Activated naive CD8-positive, alpha-beta T cell (primary cell): ENCODE measurements around the gene ACP5.
A peak's percentile ranks its signal among the peaks of the same experiment; 100 is the strongest.
"Not testable (repeated sequence)": the region's sequence is repeated elsewhere in the genome, so short reads cannot be mapped to it uniquely, and the experiment has no call there.

Experiments
- H3K27ac Mint-ChIP-seq: one replicate; pipeline ENCODE4 v1.8.0; 2021; ENCODE audit warnings: mixed read lengths
- H3K27me3 Mint-ChIP-seq: one replicate; pipeline ENCODE4 v1.8.0; 2021; ENCODE audit warnings: mixed read lengths
- H3K36me3 Mint-ChIP-seq: one replicate; pipeline ENCODE4 v1.8.0; 2021; ENCODE audit warnings: mixed read lengths
- H3K4me1 Mint-ChIP-seq: one replicate; pipeline ENCODE4 v1.8.0; 2021; ENCODE audit warnings: low read depth, mixed read lengths
- H3K4me3 Mint-ChIP-seq: one replicate; pipeline ENCODE4 v1.8.0; 2021; ENCODE audit warnings: mild to moderate bottlenecking, mixed read lengths
- H3K9me3 Mint-ChIP-seq: one replicate; pipeline ENCODE4 v1.8.0; 2021; ENCODE audit warnings: low read depth, mixed read lengths

Gene ACP5

GRCh38 chr19:11594084-11594483 lies 16.6 kb upstream of the ACP5 start:
- Mint-ChIP-seq H3K4me3 (no peak overlapping the region), H3K36me3 (no peaks in the 10 kb centered on the region), H3K9me3 (no peaks in the 10 kb centered on the region), H3K27me3 (no peaks in the 10 kb centered on the region), H3K27ac (no peak overlapping the region), H3K4me1 (peaks cover 13% of the 10 kb centered on the region)

GRCh38 chr19:11587975-11588631 lies 10.7 kb upstream of the ACP5 start:
- no peaks in the 10 kb centered on the region for H3K27me3 Mint-ChIP-seq
- no peak overlapping the region for H3K4me3 Mint-ChIP-seq
- no peaks in the 10 kb centered on the region for H3K9me3 Mint-ChIP-seq
- no peaks in the 10 kb centered on the region for H3K36me3 Mint-ChIP-seq
- no peak overlapping the region for H3K27ac Mint-ChIP-seq
- H3K4me1 Mint-ChIP-seq, result peaks cover 4% of the 10 kb centered on the region

- Mint-ChIP-seq H3K4me3 (no peak overlapping the region), H3K36me3 (no peaks in the 10 kb centered on the region), H3K27ac (no peak overlapping the region), H3K9me3 (no peaks in the 10 kb centered on the region), H3K27me3 (no peaks in the 10 kb centered on the region), H3K4me1 (peaks cover 4% of the 10 kb centered on the region)
Measured at GRCh38 chr19:11587302-11587974, 10.0 kb upstream of the ACP5 start.

GRCh38 chr19:11586331-11586730 lies 8.9 kb upstream of the ACP5 start:
- Mint-ChIP-seq H3K4me1 (peaks cover 12% of the 10 kb centered on the region), H3K36me3 (no peaks in the 10 kb centered on the region), H3K9me3 (no peaks in the 10 kb centered on the region), H3K4me3 (no peak overlapping the region), H3K27me3 (no peaks in the 10 kb centered on the region), H3K27ac (no peak overlapping the region)

DNA sequence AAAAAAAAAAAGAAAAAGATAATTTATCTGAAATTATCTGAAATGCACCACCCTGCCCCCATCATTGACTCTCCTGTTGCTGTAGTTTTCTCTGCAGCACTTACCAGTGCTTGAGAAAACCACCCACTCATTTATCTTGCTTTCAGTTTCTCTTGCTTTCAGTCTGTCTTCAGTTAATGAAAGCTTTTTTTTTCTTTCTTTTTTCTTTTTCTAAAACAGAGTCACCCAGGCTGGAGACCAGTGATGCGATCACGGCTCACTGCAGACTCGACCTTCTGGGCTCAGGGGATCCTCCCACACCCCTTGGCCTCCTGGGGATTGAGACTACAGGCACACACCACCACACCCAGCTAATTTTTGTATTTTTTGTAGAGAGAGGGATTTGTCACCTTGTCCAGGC lies 4.3 kb upstream of the ACP5 start:
- Mint-ChIP-seq H3K27me3 (no peaks in the 10 kb centered on the region), H3K36me3 (no peaks in the 10 kb centered on the region), H3K27ac (peak overlapping the region; percentile 94), H3K9me3 (no peaks in the 10 kb centered on the region), H3K4me1 (peaks cover 31% of the 10 kb centered on the region), H3K4me3 (peak overlapping the region; percentile 74)

DNA sequence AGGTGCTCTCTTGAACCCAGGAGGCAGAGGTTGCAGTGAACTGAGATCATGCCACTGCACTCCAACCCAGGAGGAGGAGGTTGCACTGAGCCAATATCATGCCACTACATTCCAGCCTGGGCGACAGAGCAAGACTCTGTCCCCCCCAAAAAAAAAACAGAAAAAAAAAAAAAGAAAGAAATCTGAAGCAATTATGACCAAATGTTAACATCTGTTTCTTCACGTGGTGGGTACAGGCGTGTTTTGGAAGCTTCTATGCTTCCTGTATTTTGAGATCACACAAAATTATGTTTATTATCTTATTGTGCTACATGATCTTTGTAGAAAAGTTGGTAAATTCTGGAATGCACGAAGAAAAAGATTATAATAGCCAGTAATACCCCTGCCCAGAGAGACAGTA lies 2.7 kb upstream of the ACP5 start:
- no peaks in the 10 kb centered on the region for H3K27me3 Mint-ChIP-seq
- H3K4me1 Mint-ChIP-seq, result peaks cover 31% of the 10 kb centered on the region
- H3K36me3 Mint-ChIP-seq, result no peaks in the 10 kb centered on the region
- H3K27ac Mint-ChIP-seq, result no peak overlapping the region
- H3K4me3 Mint-ChIP-seq, result no peak overlapping the region
- no peaks in the 10 kb centered on the region for H3K9me3 Mint-ChIP-seq

DNA sequence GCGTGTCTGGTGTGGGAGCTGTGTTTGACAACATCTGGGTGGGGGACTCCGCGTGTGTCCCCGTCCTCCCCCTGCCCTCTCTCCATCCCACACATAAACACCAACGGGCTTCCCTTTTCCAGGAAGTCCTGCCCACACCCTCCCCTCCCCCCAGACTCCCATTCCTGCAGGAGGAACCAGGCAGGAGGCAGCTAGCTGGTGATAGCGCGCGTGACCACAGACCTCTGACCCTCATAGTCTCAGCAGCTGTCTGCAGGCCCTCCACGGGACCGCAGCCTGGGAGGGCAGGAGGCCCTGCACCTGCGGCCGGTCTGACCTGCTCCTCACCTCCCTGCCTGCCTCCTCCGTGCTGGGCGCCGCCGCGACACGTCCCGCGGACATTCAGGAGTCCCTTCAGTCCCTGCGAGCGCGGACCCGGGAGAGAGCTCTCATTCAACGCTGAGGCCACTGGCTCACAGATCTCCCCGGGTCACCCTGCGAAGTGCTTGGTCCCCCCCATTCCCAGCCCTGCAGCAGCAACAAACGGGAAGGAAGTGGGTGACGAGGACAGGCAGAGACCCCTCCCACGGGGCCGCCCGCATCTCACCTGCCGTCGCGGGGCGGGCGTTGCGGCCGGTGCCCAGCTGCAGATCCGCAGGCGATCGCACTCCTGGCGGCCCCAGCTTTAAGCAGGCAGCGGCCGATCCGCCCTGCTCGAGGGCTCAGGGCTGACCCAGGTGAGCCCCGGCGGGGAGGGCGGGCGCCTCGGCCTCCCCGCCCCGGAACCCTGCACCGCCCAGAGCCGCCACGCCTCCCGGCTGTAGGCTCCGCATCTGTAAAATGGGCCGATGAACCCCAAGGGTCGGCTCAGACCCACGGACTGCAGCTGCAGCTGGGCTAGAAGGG lies 1.1 kb upstream of the ACP5 start:
- Mint-ChIP-seq H3K9me3 (no peaks in the 10 kb centered on the region), H3K27ac (peak overlapping the region; percentile 34), H3K4me3 (peak overlapping the region; percentile 75), H3K27me3 (no peaks in the 10 kb centered on the region), H3K36me3 (no peaks in the 10 kb centered on the region), H3K4me1 (peaks cover 30% of the 10 kb centered on the region)

GRCh38 chr19:11576227-11576626 lies 1.2 kb downstream of the ACP5 start:
- H3K27ac Mint-ChIP-seq, result no peak overlapping the region
- H3K36me3 Mint-ChIP-seq, result no peaks in the 10 kb centered on the region
- H3K4me3 Mint-ChIP-seq, result no peak overlapping the region
- H3K9me3 Mint-ChIP-seq, result no peaks in the 10 kb centered on the region
- H3K27me3 Mint-ChIP-seq, result no peaks in the 10 kb centered on the region
- peaks cover 18% of the 10 kb centered on the region for H3K4me1 Mint-ChIP-seq

DNA sequence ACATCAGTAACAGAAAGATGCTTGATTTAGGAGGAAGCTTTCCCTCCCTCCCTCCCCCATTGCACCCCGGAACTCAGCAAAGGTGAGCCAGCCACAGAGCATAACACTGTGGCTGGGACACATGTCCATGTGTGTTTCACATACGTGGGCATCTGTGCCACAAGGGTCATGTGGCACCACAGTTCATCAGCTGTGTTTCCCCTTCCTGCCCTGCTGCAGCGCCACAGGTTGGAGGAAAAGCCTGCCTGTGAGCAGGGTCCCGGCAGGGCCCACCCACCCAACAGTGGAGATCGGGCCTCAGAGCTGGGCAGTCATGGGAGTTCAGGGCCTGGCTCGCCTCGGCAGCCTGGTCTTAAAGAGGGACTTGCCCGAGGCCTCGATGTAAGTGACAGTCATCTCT lies 2.8 kb downstream of the ACP5 start:
- Mint-ChIP-seq H3K36me3 (no peaks in the 10 kb centered on the region), H3K27ac (no peak overlapping the region), H3K4me3 (no peak overlapping the region), H3K9me3 (no peaks in the 10 kb centered on the region), H3K27me3 (no peaks in the 10 kb centered on the region), H3K4me1 (peaks cover 9% of the 10 kb centered on the region)

GRCh38 chr19:11573763-11574162 lies 3.7 kb downstream of the ACP5 start:
- H3K9me3 Mint-ChIP-seq, H3K27me3 Mint-ChIP-seq, H3K36me3 Mint-ChIP-seq, H3K4me3 Mint-ChIP-seq, H3K27ac Mint-ChIP-seq, H3K4me1 Mint-ChIP-seq: not testable (repeated sequence)

GRCh38 chr19:11573354-11573753 lies 4.1 kb downstream of the ACP5 start:
- H3K27ac Mint-ChIP-seq, H3K36me3 Mint-ChIP-seq, H3K4me3 Mint-ChIP-seq, H3K4me1 Mint-ChIP-seq, H3K27me3 Mint-ChIP-seq, H3K9me3 Mint-ChIP-seq: not testable (repeated sequence)

DNA sequence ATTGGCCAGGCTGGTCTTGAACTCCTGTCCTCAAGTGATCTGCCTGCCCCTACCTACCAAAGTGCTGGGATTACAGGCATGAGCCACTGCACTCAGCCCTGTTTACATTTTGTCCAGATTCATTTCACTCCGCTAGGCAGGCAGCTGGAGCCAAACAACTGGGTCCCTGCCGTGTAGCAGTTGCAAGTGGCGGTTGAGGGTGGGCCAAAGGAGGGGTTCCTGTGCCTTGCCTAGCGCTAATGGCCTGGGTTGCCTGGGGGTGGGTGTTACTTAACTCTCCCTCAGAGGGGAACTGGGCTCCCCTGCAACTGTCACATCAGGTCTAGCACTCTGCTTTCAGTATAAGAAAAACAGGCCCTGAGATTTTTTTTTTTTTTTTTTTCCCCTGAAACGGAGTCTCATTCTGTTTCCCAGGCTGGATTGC lies 7.4 kb downstream of the ACP5 start:
- Mint-ChIP-seq H3K4me1 (peaks cover 1% of the 10 kb centered on the region), H3K36me3 (peaks cover 3% of the 10 kb centered on the region), H3K27ac (no peak overlapping the region), H3K9me3 (no peaks in the 10 kb centered on the region), H3K4me3 (no peak overlapping the region), H3K27me3 (no peaks in the 10 kb centered on the region)

GRCh38 chr19:11566164-11566563 lies 11.3 kb downstream of the ACP5 start:
- Mint-ChIP-seq H3K4me1 (peaks cover 3% of the 10 kb centered on the region), H3K9me3 (no peaks in the 10 kb centered on the region), H3K27ac (no peak overlapping the region), H3K27me3 (no peaks in the 10 kb centered on the region), H3K36me3 (peaks cover 3% of the 10 kb centered on the region), H3K4me3 (no peak overlapping the region)

GRCh38 chr19:11565649-11565980 lies 11.8 kb downstream of the ACP5 start:
- not testable (repeated sequence) for H3K27ac Mint-ChIP-seq, H3K36me3 Mint-ChIP-seq, H3K4me3 Mint-ChIP-seq, H3K9me3 Mint-ChIP-seq, H3K27me3 Mint-ChIP-seq, H3K4me1 Mint-ChIP-seq

GRCh38 chr19:11564082-11564807 lies 13.2 kb downstream of the ACP5 start:
- H3K4me3 Mint-ChIP-seq, H3K36me3 Mint-ChIP-seq, H3K27me3 Mint-ChIP-seq, H3K9me3 Mint-ChIP-seq, H3K27ac Mint-ChIP-seq: not testable (repeated sequence)
- peaks cover 14% of the 10 kb centered on the region for H3K4me1 Mint-ChIP-seq
